ENCODE results near the gene TRIM7.

Gene TRIM7

DNA sequence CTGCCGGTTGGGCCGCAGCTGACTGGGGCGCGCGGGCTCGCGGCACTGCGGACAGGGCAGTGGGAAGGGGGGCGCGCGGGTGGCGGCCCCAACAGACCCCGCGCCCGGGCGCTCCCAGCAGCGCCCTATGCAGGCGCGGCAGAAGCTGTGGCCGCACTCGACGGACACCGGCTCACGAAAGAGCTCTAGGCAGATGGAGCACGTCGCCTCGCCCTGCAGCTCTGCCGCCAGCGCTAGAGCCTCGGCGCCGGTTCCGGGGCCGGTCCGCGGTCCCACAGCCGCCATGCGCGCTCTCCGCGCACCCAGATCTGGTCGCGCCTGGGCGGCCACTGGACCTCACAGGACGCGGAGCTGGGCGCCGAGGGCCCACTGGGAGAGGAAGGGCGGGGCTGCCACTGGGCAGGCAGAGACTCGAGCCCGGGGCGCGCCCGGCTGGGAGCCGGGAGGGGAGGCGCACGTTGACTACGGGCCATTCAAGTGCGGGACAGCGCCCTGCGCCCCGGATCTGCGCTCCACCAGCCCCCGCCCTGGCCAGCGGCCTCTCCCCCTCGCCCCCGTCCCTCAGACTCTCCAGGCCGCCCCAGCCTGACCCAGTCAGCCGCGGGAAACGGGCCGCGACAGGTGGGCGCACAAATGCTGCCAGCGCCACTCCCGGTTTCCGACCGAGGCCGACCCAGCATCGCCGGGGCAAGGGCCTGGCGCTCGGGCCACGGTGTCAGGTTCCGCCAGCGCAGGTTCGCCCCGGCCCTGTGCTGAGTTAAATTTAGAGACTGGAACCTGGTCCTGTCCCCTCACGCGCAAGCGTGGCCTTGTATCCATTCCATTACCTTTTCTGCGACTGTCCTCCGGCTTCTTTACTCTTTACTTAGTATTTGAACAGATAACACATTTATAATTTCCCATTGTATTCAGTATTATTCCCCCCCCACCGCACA lies at the start of gene TRIM7:
TRIM7 (minus strand) TSS at position 371 of the 935 bp plus-strand sequence; CDS start at position 285, 86 bp downstream.
- no peak for DNase-seq (ENCODE audit: low read depth)

DNA sequence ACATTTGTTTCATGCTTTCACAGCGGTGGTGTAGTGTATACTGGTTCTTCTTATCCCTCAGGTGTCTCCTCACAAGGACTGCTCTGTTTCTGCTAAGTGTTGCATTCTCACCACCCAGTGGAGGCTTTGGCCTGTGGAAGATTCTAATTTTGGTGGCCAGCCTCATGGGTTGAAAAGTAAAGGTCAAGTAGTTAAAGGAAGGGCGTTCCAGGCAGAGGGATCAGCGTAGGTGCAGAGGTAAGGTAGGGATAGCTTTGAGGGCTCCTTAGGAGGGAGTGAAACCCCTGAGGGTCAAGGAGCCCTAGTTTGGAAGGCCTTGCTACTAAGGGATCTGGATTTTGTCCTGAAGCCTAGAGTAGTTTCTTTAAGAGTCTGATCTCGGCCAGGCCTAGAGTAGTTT lies 43.3 kb upstream of the TRIM7 start:
- no peak for DNase-seq (ENCODE audit: low read depth)

DNA sequence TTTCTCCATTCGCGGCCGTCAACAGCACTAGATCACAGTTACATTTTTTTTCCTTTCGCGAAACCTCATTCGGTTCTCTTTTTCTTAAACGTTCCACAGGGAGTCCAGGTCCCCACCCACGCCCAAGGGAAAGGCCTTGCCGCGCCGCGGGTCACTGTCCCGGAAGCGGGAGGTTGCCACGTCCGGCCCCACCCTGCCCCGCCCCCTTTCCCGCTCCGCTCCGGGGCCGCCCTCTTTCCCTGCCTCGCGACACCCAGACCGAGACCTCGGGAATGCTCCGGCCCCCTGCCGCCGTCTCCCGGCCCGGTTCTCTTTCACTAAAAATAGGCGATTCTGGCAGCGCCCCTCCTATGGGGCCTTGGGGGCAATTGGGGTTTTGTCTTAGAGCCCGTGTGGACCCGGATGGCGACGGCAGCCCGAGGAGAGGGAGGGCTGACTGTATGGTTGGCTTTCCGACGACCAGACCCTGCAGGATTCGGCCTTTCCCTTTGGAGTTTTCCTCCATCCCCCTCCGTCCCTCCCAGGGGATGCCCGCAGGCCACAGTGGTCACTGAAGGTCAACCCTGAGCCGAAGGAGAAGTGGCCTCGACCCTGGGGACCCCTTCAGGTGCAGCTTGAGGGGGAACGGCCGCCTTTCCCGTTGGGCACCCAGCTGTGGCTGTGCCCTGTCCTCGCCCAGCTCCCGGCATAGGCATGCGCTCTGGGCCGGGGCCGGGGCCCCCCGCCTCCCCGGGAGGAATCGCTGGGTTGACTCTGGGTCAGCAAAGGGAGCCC lies 41.5 kb upstream of the TRIM7 start:
- peak; percentile 64 for DNase-seq (ENCODE audit: low read depth)

DNA sequence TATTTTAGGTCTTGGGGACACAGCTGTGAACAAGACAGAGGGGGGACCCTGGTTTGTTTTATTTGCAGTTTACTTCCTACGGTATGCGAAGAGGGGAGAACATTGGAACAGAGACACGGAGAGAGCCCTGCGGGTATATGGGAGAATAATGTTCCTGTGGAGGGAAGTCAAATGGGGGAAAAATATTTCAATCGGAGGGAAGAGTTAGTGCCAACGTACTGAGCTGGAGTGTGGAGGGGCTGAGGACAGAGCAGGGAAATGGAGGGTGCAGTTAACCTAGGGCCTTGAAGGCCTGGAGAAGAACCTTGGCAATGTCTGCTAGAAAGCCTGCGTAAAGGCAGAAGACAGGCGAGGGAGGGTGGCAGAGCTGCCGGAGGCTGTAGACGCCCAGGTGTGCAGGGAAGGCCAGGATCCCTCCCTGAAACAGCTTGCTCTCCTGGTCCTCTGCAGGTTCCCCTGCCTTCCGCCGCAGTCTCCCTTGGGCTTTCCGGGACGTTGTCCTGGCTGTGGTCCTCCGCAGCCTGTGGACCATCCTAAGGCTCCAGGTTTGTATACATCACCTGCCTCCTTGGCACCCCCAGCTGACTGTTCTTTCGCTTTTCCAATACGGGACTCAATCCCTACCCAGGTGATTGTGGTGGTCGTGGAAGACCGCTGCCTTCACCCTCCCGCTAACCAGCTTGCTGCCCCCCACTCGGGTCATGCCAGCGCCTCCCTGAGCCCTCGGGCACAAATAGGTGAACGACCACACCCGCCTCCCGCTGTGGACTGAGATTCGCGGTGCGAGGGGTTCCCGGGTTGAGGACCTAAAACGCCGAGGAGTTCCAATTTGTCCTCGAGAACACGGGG lies 40.7 kb upstream of the TRIM7 start:
- DNase-seq (ENCODE audit: low read depth): no peak

DNA sequence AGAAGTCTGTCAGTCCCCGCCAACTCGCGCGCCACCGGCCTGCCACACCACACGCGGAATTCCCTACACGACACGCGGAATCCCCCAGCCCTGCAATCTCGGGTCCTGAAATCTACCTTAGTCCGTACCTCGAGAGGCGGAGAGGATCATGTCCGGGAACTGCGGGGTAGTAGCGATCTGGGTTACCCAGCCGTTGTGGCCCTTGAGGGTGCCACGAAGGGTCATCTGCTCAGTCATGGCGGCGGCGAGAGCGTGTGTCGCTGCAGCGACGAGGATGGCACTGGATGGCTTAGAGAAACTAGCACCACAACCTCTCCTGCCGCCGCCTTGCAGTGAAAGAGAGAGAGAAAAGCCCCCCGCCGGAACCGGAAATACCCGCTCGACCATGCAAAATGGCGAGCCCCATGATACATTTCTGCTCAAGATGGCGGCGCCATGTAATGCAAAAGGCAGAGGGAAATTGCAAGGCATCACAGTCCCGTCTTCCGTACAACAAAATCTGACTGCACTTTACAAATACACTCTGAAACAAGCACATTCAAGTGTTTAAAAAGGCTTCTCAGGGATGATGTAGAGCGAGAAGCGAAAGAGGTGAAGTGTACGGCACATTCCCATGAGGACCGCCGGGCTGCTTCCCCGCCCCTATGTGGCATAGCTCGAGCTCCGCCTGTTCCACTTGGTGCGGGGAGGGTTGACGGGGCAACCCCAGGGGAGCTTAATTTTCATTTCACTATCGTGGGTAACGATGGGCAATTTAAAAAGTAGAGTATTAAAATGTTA lies 38.8 kb upstream of the TRIM7 start, which contains the start of gene RACK1:
RACK1 (minus strand) TSS at position 343 of the 780 bp plus-strand sequence; CDS start at position 237, 106 bp downstream.
- peak; percentile 85 for DNase-seq (ENCODE audit: low read depth)

DNA sequence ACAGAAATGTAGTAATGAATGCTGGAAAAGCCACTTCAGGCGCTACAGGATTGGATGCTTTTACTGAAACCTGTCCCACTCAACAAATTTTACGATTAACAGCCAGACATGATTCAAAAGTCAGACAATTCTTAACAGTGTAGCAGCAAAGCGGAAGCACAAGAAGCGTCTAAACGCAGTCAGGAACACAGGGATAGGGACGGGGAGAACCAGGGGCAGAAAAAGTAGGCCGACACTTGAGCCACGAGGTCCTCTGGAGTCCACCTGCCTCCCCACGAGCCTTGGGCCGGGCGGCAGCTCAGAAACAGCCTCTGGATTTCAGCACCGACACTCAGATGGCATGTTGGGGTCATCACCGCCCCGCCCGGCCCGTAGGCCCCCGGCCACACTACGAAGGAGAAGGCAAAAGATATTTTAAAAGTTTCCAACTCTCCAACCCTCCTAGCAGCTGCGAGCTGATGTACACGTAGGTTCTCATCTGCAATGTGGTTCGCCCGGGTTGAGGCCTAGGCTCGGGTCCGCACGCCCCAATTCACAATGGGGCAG lies 38.1 kb upstream of the TRIM7 start:
- no peak for DNase-seq (ENCODE audit: low read depth)

DNA sequence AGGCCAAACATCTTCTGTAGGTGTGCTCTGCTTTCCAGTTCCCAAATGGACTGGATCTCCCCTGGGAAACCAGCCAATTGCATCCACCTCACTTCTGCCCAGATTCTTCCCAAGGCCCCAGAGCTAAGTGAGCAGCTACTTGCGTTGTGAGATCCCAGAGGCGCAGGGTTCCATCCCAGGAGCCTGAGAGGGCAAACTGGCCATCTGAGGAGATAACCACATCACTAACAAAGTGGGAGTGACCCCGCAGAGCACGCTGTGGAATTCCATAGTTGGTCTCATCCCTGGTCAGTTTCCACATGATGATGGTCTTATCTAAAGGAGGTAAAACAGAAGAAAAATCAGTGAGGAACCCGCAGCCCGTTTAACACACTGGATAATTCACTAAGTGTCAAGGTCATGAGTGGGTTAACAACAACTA lies 37.0 kb upstream of the TRIM7 start:
- no peak for DNase-seq (ENCODE audit: low read depth)

DNA sequence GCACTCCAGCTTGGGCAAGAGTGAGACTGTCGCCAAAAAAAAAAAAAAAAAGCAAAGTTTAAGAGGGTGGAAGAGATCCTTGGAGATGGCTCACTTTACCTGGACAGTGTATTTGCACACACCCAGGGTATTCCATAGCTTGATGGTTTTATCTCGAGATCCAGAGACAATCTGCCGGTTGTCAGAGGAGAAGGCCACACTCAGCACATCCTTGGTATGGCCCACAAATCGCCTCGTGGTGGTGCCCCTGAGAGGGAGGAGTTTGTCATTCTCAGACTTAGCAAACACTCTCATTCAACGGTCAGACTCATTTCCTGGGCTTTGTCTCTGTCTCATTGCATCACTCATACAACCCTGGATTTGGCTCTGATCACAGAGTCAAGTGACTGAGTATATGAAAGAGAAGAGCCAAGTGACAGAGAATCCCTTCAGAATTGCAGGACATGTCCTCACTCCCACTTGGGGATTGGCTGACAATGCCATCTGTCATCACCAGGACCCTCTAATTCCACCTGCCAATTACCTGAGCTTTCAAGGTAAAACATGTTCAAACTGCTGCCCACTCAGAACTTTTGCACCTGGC lies 36.5 kb upstream of the TRIM7 start:
- DNase-seq (ENCODE audit: low read depth): no peak

DNA sequence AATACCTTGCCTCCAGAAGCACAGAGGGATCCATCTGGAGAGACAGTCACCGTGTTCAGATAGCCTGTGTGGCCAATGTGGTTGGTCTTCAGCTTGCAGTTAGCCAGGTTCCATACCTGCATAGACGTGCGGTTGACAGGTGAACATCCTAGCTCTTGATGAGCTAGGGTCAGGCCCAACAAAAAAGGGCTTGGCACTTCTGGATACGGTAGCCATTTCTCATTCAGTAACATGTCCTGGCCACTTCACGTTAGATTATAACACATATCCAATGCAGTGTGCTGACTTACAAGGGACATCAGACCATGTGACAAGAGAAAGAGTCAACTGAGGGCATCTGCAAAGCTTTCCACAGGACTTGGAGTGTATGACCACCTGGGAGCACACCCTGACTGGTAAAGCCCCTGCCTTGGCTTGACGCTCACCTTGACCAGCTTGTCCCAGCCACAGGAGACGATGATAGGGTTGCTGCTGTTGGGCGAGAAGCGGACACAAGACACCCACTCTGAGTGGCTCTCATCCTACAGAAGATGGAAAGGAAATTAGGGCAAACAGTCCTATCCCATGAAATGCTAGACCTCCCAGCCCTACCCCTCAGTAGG lies 34.2 kb upstream of the TRIM7 start:
- DNase-seq (ENCODE audit: low read depth): no peak

DNA sequence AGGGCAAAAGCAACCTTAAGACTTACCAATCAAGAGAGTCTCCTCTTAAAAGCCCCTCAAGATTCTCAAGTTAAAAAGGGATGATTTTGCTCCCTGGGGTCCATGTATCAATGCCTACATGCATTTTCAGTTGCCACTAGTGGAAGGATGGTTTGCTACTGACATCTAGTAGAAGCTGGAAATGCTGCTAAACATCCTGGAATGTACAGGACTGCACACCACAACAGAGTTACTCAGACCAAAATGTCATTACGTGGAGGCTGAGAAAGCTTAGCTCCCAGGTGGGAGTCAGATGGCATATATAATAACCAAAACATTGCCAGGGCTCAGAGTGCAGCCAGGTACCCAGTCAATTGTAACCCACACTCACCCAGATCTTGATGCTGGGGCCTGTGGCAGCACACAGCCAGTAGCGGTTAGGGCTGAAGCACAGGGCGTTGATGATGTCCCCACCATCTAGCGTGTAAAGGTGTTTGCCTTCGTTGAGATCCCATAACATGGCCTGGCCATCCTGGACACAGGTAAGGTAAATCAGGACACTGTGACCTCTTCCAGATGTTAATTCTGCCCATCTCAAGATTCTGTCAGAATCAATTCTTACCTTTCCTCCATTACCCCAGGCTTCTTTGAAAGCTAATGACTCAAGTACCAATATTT lies 32.9 kb upstream of the TRIM7 start:
- no peak for DNase-seq (ENCODE audit: low read depth)

DNA sequence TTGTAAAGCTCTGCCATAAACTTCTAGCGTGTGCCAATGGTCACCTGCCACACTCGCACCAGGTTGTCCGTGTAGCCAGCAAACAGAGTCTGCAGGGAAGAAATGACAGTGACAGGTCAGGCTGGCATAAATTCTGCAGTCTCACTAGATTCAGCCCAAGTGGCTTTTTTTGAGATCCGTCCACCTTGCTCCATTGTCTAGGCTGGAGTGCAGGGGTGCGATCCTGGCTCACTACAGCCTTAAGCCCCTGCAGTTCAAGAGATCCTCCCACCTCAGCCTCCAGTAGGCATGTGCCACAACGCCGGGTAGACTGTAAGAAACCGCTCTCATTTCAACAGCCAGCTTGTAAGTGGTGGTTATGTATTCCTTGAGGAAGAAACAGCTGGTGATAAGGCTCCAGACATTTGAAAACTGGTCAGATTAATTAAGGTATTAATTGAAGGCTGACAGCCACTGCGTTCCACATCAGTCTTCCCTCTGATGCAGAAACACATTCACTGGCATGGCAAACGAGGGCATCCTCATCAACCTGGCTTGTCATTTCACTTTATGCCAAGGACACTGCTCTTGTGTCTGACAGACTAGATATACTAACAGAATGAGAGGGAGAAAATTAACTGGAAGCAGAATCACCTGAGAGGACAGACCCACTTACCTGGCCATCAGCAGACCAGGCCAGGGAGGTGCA lies 32.1 kb upstream of the TRIM7 start:
- DNase-seq (ENCODE audit: low read depth): no peak

DNA sequence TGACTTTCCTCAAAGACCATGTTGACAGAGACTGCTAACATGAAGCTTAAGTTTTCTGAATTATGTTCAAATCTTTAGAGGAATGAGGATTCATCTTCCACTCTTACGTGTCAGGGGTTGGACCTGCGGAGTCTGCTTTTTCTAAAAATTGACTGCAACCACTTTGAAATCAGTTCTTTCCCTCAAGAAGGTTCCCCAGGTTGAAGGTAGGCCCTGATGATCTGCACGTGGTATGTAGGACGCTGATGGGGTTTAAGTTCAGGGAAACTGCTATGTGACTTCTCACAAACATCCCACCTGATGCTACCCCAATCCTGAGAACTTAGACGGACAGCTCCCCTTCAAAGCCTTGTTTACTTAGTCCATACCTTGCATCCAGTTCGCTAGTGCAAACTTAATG lies 31.5 kb upstream of the TRIM7 start:
- no peak for DNase-seq (ENCODE audit: low read depth)

DNA sequence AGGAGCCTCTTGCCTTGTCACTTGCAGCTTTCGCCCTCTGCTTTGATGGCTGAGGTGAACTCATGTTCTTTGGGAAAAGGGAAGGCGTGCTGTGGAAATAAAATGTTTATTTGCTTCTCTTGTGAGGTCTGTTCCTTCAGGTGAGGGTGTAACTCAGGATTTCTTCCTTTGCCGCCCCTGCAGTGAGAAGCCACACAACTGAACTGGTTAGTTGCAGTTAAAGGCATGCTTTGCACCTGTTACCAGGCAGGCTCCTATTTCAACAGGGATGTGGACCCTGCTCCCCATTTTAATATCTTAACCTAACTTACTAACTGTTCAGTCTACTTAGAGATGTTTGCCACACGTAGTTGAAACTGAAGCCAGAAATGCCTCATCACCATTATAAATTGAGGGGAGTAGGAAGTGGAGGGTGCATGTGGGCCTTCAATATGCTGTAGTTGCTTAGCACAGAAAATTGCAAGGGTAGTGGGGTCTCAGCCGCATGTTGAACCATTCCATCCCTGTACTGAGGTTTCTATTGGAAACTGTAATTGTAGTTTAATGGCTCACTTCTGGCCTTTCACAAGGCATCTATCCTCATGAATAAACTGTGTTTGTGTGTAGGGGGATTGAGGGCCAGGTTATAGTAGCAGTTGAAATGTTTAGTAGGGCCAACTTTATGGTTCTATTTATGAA lies 30.8 kb upstream of the TRIM7 start:
- no peak for DNase-seq (ENCODE audit: low read depth)

DNA sequence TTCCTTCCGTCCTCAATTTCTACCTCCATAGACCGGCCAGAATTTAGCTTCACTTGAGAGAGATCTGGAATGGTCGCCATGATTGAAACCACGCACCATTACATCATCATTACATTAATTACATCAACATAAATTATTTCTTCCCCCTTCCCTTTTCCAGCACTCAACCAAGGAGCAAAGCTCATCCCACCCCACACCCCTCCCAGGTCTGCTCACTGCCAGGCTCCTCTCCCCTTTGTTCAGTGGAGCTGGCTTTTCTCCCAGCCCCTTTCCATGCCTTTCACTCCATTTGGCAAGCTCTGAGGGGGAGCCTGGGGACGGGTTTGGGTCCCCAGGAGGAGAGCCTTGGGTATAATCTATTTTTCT lies 30.3 kb upstream of the TRIM7 start:
- DNase-seq (ENCODE audit: low read depth): no peak

DNA sequence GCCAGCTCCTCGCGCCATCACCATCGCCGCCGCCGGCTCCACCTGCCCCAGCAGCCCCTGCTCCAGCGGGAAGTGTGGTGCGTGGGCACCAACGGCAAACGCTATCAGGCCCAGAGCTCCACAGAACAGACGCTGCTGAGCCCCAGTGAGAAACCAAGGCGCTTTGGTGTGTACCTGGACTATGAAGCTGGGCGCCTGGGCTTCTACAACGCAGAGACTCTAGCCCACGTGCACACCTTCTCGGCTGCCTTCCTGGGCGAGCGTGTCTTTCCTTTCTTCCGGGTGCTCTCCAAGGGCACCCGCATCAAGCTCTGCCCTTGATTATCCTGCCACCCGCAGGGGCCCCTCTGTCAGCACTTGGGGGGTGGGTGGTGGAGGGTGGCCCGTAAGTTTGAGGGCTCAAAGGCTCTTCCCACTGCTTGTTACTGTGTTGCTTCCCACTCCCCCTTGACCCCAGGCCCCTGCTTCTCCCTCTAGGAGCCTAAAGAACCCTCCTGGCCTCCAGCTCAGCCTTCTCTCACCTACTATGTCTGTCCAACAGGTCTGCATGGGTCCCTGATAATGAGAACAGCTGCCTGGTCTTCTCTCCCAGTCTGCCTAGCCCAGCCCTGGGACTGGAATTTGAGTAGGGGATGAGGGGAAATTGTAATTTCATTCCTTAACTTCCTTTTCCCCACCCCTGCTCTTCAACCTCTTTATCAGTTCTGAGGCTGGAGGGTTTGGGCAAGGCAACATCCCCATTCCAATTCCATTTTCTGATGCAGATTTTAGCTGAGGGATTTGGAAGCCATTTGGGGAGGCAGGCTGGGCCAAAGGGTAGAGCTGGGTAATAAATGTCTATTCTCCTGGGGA lies 29.7 kb upstream of the TRIM7 start:
- DNase-seq (ENCODE audit: low read depth): no peak

DNA sequence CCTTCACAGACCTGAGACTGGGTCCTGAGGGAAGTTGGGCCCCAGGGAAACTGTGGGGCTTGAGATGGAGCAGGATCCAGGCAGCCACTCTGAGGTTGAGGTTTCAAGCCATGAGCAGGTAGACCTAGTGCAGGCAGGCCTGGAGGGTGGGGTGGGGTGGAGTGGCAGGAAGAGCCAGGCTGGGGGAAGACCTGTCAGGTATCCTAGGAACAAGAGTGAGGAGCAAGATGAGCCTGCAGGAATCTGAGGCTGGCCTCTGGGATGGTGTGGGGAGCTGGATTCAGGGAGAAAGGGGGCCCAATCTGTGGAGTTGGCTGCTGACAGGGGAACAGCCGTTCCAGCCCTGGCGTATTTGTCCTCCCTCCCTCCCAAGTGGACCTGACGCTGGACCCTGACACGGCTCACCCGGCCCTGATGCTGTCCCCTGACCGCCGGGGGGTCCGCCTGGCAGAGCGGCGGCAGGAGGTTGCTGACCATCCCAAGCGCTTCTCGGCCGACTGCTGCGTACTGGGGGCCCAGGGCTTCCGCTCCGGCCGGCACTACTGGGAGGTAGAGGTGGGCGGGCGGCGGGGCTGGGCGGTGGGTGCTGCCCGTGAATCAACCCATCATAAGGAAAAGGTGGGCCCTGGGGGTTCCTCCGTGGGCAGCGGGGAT lies 28.9 kb upstream of the TRIM7 start:
- no peak for DNase-seq (ENCODE audit: low read depth)

All from T-helper 22 cell (primary cell).